Bronchial epithelial cell (primary cell): Measurements from ENCODE around the gene DLL4. TPM values are rescaled to one million over a fixed set of nuclear protein-coding genes. Genes with fewer than 3 reads are reported as not detected.

Experiments used
- DNase-seq: peaks from one replicate; pipeline ENCODE4 v3.0.0-alpha.2; 2010; ENCODE audit warnings: low read depth
- FAIRE-seq: peaks from 2 replicates; lab custom pipeline; 2011; peaks lifted over from hg19 to GRCh38; lab: Jason Lieb, UNC
- H3K27me3 ChIP-seq: 2 replicates; pipeline ENCODE4 v1.5.1; 2011; ENCODE audit warnings: low read length; ENCODE audit not compliant: control insufficient read depth, insufficient read depth
- H3K36me3 ChIP-seq: 2 replicates; pipeline ENCODE4 v1.5.1; 2011; ENCODE audit warnings: low read length; ENCODE audit not compliant: control insufficient read depth, insufficient read depth
- H3K4me3 ChIP-seq: 2 replicates; pipeline ENCODE4 v1.5.1; 2011; ENCODE audit warnings: mild to moderate bottlenecking, low read depth, low read length, control low read depth
- CTCF ChIP-seq: IDR thresholded peaks from 2 replicates; pipeline ENCODE4 v1.5.1; 2011; ENCODE audit warnings: mild to moderate bottlenecking, moderate library complexity, low read length, control low read depth, inconsistent platforms; ENCODE audit not compliant: insufficient read depth, severe bottlenecking
- total RNA-seq: library from RNA; depleted of rRNA; stranded (reverse); fragments of >200 nt; gene quantifications from 2 replicates; pipeline ENCODE4 v1.2.1, GENCODE V29; 2014

Gene DLL4
- total RNA-seq, 1 donor from 2014 or later, result not detected

- FAIRE-seq, result no peak
Observed at GRCh38 chr15:40982855-40983254, 53.7 kb downstream of the DLL4 start.

DNA sequence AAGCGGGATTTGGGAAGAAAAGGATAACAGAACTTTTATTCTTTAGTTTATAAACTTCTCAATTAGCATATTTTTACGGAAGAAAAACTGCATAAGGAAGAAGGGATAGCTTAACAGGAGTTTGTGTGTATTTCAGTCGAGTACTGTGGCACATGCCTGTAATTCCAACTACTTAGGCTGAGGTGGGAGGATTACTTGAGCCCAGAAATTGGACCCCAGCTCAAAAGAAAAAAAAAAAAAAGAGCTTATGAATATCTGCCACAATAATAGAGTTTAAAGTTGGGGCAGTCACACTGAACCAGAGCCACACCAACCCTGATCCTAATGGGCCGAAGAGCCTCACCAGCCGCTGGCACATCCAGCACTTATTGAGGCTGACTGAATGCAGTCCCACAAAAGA lies 55.3 kb downstream of the DLL4 start:
- H3K27me3 ChIP-seq, result no peaks in the 10 kb centered on the region
- no peak overlapping the region for H3K4me3 ChIP-seq
- FAIRE-seq (no peak), DNase-seq (no peak)
- TF ChIP-seq CTCF, result no peak
- peaks cover 30% of the 10 kb centered on the region for H3K36me3 ChIP-seq

More at GRCh38 chr15:40982855-40983254, 53.7 kb downstream of the DLL4 start:
- no peak for TF ChIP-seq CTCF
- Histone ChIP-seq H3K27me3 (no peaks in the 10 kb centered on the region), H3K36me3 (peaks cover 30% of the 10 kb centered on the region), H3K4me3 (no peak overlapping the region)
- DNase-seq, result no peak

GRCh38 chr15:40984964-40985363 lies 55.8 kb downstream of the DLL4 start:
- DNase-seq (no peak), FAIRE-seq (no peak)
- H3K27me3 ChIP-seq, result no peaks in the 10 kb centered on the region
- H3K4me3 ChIP-seq, result no peak overlapping the region
- no peak for TF ChIP-seq CTCF
- H3K36me3 ChIP-seq, result peaks cover 27% of the 10 kb centered on the region

GRCh38 chr15:40985541-40986330 lies 56.6 kb downstream of the DLL4 start:
- TF ChIP-seq CTCF, result no peak
- DNase-seq, result no peak
- no peak overlapping the region for H3K4me3 ChIP-seq
- H3K36me3 ChIP-seq, result peaks cover 21% of the 10 kb centered on the region
- FAIRE-seq, result no peak
- no peaks in the 10 kb centered on the region for H3K27me3 ChIP-seq

DNA sequence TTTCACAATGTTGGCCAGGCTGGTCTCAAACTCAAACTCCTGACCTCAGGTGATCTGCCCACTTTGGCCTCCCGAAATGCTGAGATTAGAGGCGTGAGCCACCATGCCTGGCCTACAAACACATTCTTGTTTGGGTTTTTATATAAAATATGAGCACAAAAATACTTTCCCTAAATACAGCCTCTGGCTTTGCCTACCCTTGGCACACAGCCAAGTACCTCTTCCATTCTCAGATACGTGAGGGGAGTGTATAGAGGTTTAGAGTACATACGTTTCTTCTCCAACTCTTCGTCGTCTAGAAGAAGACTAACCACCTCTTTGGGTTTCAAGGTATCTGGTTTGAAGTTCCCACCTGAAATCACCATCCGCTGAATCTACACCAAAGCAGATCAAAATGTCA lies 57.7 kb downstream of the DLL4 start:
- peaks cover 19% of the 10 kb centered on the region for H3K36me3 ChIP-seq
- no peak for FAIRE-seq
- no peak for TF ChIP-seq CTCF
- H3K27me3 ChIP-seq, result no peaks in the 10 kb centered on the region
- H3K4me3 ChIP-seq, result no peak overlapping the region
- DNase-seq, result no peak
